Smooth muscle cell (in vitro differentiated cells): ENCODE results near the gene CLDN7. TPM values are rescaled to one million over a fixed set of nuclear protein-coding genes. Genes with fewer than 3 reads are reported as not detected.

ENCODE experiments used
- DNase-seq: peaks from one replicate; lab custom pipeline; 2025; ENCODE audit not compliant: unreplicated experiment; lab: John Stamatoyannopoulos, UW
- H2AFZ ChIP-seq: fragments of 200-600 bp; sonication (generic); 2 replicates; pipeline ENCODE4 v1.6.0; 2016; ENCODE audit warnings: antibody characterized with exemption, low read depth, mild to moderate bottlenecking
- H3F3A ChIP-seq: fragments of 200-600 bp; sonication (generic); 2 replicates; pipeline ENCODE4 v1.6.0; 2017; ENCODE audit warnings: antibody characterized with exemption, low read depth
- H3K27ac ChIP-seq: fragments of 200-600 bp; sonication (generic); 2 replicates; pipeline ENCODE4 v1.5.1; 2016; ENCODE audit warnings: low read depth, mild to moderate bottlenecking
- H3K27me3 ChIP-seq: fragments of 200-600 bp; sonication (generic); 2 replicates; pipeline ENCODE4 v1.6.1; 2016; ENCODE audit warnings: low read depth, mild to moderate bottlenecking
- H3K36me3 ChIP-seq: fragments of 200-600 bp; sonication (generic); 2 replicates; pipeline ENCODE4 v1.5.1; 2016; ENCODE audit warnings: low read depth
- H3K4me1 ChIP-seq: fragments of 200-600 bp; sonication (generic); 2 replicates; pipeline ENCODE4 v1.5.1; 2016; ENCODE audit warnings: low read depth
- H3K4me2 ChIP-seq: fragments of 200-600 bp; sonication (generic); 2 replicates; pipeline ENCODE4 v1.6.0; 2016; ENCODE audit warnings: mild to moderate bottlenecking
- H3K4me3 ChIP-seq: fragments of 200-600 bp; sonication (generic); 2 replicates; pipeline ENCODE4 v1.5.1; 2016; ENCODE audit warnings: mild to moderate bottlenecking
- H3K79me2 ChIP-seq: fragments of 200-600 bp; sonication (generic); 2 replicates; pipeline ENCODE4 v1.6.0; 2016; ENCODE audit warnings: low read depth, mild to moderate bottlenecking
- H3K9ac ChIP-seq: fragments of 200-600 bp; sonication (generic); 2 replicates; pipeline ENCODE4 v1.6.0; 2016; ENCODE audit warnings: low read depth
- H3K9me3 ChIP-seq: fragments of 200-600 bp; sonication (generic); replicated peaks from 2 replicates; pipeline ENCODE4 v1.5.1; 2016; ENCODE audit warnings: low read depth
- H4K20me1 ChIP-seq: fragments of 200-600 bp; sonication (generic); 2 replicates; pipeline ENCODE4 v1.6.0; 2016; ENCODE audit warnings: low read depth
- CTCF ChIP-seq: fragments of 200-600 bp; sonication (generic); IDR thresholded peaks from 2 replicates; pipeline ENCODE4 v1.5.1; 2017; ENCODE audit warnings: borderline replicate concordance, mild to moderate bottlenecking, antibody characterized with exemption; ENCODE audit not compliant: insufficient read depth, poor library complexity, severe bottlenecking
- WGBS: methylation state at CpG from one replicate; pipeline ENCODE4 v1.1.7; 2016; ENCODE audit warnings: low lambda C conversion rate; 5-methylcytosine and 5-hydroxymethylcytosine counted together
- polyA plus RNA-seq: library from polyadenylated mRNA; unstranded; fragments of >200 nt; fragmentation: Nextera tagmentation; extraction: Ambion mirVana; gene quantifications from 2 replicates; pipeline ENCODE4 v1.2.1, GENCODE V29; 2016
- total RNA-seq: library from RNA; depleted of rRNA; stranded (reverse); fragments of >200 nt; gene quantifications from 2 replicates; pipeline ENCODE4 v1.2.3, GENCODE V29; 2014

The CLDN7 gene
- total and polyA plus RNA-seq, 2 experiments from 2014 or later, result 25.2 to 33.7 TPM

DNA sequence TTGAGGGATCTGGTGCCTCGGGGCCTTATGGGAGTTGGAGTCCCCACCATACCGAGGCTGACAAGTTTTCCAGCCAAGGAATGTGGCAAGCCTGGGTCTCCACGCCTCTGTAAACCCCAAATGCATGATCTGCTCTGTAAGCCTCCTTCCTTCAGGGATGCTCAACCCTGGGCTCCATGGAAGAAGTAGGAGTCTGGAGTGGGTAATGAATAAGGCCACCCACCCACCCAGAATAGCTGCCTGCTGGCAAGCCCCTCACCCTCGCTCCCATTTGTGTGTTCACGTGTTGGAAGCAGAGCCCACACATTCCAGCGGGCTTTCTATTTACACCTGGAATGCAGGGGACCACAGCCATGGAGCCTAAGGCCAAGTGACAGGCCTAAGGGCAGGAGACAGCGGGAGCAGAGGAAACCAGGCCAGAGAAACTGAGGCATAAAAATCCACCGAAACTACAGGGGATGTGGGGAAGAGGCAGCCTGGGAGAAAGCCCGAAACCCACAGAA lies 47.1 kb downstream of the CLDN7 start:
- Histone ChIP-seq H3F3A (peaks cover 23% of the 10 kb centered on the region), H3K4me1 (peaks cover 53% of the 10 kb centered on the region), H3K79me2 (peaks cover 45% of the 10 kb centered on the region), H3K36me3 (no peaks in the 10 kb centered on the region), H2AFZ (no peak overlapping the region), H3K27me3 (no peaks in the 10 kb centered on the region), H3K4me2 (peak overlapping the region; percentile 96), H3K4me3 (peak overlapping the region; percentile 60), H3K9ac (no peak overlapping the region), H4K20me1 (peaks cover 60% of the 10 kb centered on the region), H3K9me3 (no peaks in the 10 kb centered on the region), H3K27ac (peak overlapping the region; percentile 88)
- no peak for DNase-seq
- WGBS, result 7% methylated on average over 9 of the region's 9 CpGs
- no peak for TF ChIP-seq CTCF

DNA sequence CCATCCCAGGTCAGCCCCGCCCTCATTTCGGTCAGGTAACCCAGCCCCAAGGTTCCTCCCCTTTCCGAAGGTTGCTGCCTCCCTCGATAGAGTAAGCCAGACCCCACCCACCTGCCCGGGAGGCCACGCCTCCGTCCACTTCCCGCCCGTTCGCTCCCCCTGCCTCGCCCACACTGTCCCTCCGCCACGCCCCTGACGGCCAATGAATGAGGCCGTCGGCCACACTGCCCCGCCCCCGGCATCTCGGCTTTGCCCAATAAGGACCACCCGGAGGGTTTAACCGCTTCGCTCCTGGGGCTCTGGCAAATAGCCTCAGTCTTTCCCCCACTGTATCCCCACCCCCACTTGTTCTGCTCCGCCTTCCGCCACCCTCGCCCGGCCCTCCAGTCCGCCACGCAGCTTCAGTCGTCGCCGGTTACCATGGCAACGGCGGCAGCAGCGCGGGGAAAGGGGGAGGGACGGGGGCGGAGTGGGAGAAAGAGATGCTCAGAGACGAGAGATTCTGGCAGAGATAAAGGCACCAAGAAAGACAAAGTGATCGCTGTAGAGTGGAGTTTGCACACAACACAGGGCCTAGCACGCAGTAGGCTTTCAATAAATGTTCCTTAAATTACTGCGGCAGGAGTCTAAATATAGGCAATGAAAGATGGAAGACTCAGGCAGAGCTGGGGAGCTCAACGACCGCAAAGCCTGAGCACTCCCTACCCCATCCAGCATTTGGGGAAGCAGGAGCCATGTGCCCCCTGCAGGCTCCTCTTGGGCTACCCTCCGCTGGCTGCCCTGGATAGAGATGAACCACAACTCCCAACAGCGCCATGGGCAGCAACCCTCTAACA lies 47.8 kb downstream of the CLDN7 start:
- peaks cover 51% of the 10 kb centered on the region for H3K79me2 ChIP-seq
- H3K4me1 ChIP-seq, result peaks cover 53% of the 10 kb centered on the region
- peak overlapping the region; percentile 88 for H3K27ac ChIP-seq
- DNase-seq, result peak; percentile 90
- no peaks in the 10 kb centered on the region for H3K36me3 ChIP-seq
- no peaks in the 10 kb centered on the region for H3K9me3 ChIP-seq
- H3F3A ChIP-seq, result peaks cover 24% of the 10 kb centered on the region
- peaks cover 67% of the 10 kb centered on the region for H4K20me1 ChIP-seq
- peak overlapping the region; percentile 69 for H3K9ac ChIP-seq
- under 1% methylated on average over 37 of the region's 45 CpGs for WGBS
- H2AFZ ChIP-seq, result no peak overlapping the region
- peak overlapping the region; percentile 60 for H3K4me3 ChIP-seq
- H3K4me2 ChIP-seq, result peak overlapping the region; percentile 96
- peak; percentile 31 for TF ChIP-seq CTCF
- H3K27me3 ChIP-seq, result no peaks in the 10 kb centered on the region

GRCh38 chr17:7213895-7214299 lies 48.4 kb downstream of the CLDN7 start:
- TF ChIP-seq CTCF, result peak; percentile 40
- peak overlapping the region; percentile 60 for H3K4me3 ChIP-seq
- peaks cover 50% of the 10 kb centered on the region for H3K4me1 ChIP-seq
- peaks cover 58% of the 10 kb centered on the region for H3K79me2 ChIP-seq
- peak overlapping the region; percentile 88 for H3K27ac ChIP-seq
- DNase-seq, result no peak
- WGBS, result 5% methylated on average over 11 of the region's 15 CpGs
- no peaks in the 10 kb centered on the region for H3K9me3 ChIP-seq
- peak overlapping the region; percentile 96 for H3K4me2 ChIP-seq
- no peaks in the 10 kb centered on the region for H3K36me3 ChIP-seq
- peaks cover 21% of the 10 kb centered on the region for H3F3A ChIP-seq
- H2AFZ ChIP-seq, result no peak overlapping the region
- peak overlapping the region; percentile 69 for H3K9ac ChIP-seq
- no peaks in the 10 kb centered on the region for H3K27me3 ChIP-seq
- peaks cover 73% of the 10 kb centered on the region for H4K20me1 ChIP-seq
